ENCODE results near the gene RSRC1. TPM values are rescaled to one million over a fixed set of nuclear protein-coding genes. Genes with fewer than 3 reads are reported as not detected.

The RSRC1 gene
- polyA plus RNA-seq, 1 donor (not counting 4 experiments of a cell fraction or from before 2014, with no cell fraction given): 11.1 TPM

GRCh38 chr3:158402590-158402989 is 292.7 kb downstream of the RSRC1 start:
- H3K9ac ChIP-seq (ENCODE audit: control insufficient read depth, extremely low read depth, insufficient read depth, low read length): no peak overlapping the region
- H3K4me1 ChIP-seq (ENCODE audit: control insufficient read depth, extremely low read depth, insufficient read depth, low read length): no peaks in the 10 kb centered on the region
- FAIRE-seq (no peak), DNase-seq (ENCODE audit: low read depth, low spot score) (no peak)
- H3K27me3 ChIP-seq (ENCODE audit: control insufficient read depth, extremely low read depth, insufficient read depth, low read length): no peaks in the 10 kb centered on the region
- no peak overlapping the region for H2AFZ ChIP-seq (ENCODE audit: control insufficient read depth, low read length)
- TF ChIP-seq EZH2 (IDR thresholded peaks at IDR 0.05; ENCODE audit: low read length): no peak
- TF ChIP-seq, protein P1, sequence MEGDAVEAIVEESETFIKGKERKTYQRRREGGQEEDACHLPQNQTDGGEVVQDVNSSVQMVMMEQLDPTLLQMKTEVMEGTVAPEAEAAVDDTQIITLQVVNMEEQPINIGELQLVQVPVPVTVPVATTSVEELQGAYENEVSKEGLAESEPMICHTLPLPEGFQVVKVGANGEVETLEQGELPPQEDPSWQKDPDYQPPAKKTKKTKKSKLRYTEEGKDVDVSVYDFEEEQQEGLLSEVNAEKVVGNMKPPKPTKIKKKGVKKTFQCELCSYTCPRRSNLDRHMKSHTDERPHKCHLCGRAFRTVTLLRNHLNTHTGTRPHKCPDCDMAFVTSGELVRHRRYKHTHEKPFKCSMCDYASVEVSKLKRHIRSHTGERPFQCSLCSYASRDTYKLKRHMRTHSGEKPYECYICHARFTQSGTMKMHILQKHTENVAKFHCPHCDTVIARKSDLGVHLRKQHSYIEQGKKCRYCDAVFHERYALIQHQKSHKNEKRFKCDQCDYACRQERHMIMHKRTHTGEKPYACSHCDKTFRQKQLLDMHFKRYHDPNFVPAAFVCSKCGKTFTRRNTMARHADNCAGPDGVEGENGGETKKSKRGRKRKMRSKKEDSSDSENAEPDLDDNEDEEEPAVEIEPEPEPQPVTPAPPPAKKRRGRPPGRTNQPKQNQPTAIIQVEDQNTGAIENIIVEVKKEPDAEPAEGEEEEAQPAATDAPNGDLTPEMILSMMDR (optimal IDR thresholded peaks at IDR 0.05 in 1 of 3, IDR thresholded peaks at IDR 0.05 in 1 of 3, conservative IDR thresholded peaks at IDR 0.05 in 1 of 3; ENCODE audit: extremely low read depth in 1 of 3, insufficient read depth in 2 of 3, low read length in 3 of 3): no peak
- H3K9me3 ChIP-seq (ENCODE audit: control insufficient read depth, low read depth, low read length): no peaks in the 10 kb centered on the region
- no peaks in the 10 kb centered on the region for H3K9me1 ChIP-seq (ENCODE audit: control insufficient read depth, extremely low read depth, insufficient read depth, low read length)
- dilution Hi-C loops (cut with MboI; ENCODE audit: extremely low pct_ligation_motif_present, low sequenced_read_pairs): no loop called here
- no peaks in the 10 kb centered on the region for H3K36me3 ChIP-seq (ENCODE audit: control insufficient read depth in 2 of 2, extremely low read depth in 1 of 2, insufficient read depth in 2 of 2, low read length in 2 of 2)
- no peaks in the 10 kb centered on the region for H3K79me2 ChIP-seq (ENCODE audit: control insufficient read depth, insufficient read depth, low read length)
- no peak overlapping the region for H3K4me3 ChIP-seq (ENCODE audit: control insufficient read depth in 2 of 3, extremely low read depth in 1 of 3, insufficient read depth in 2 of 3, low read depth in 1 of 3, low read length in 3 of 3)
- no peak overlapping the region for H3K27ac ChIP-seq (ENCODE audit: control insufficient read depth, insufficient read depth, low read length)
- H4K20me1 ChIP-seq (ENCODE audit: control insufficient read depth, extremely low read depth, insufficient read depth, low read length): no peaks in the 10 kb centered on the region
- H3K4me2 ChIP-seq (ENCODE audit: control insufficient read depth, extremely low read depth, insufficient read depth, low read depth, low read length): no peak overlapping the region

- DNase-seq (ENCODE audit: low read depth, low spot score) (no peak), FAIRE-seq (no peak)
- Histone ChIP-seq H3K4me2 (ENCODE audit: control insufficient read depth, extremely low read depth, insufficient read depth, low read depth, low read length) (no peak overlapping the region), H3K27me3 (ENCODE audit: control insufficient read depth, extremely low read depth, insufficient read depth, low read length) (no peaks in the 10 kb centered on the region), H2AFZ (ENCODE audit: control insufficient read depth, low read length) (no peak overlapping the region), H3K4me3 (ENCODE audit: control insufficient read depth in 2 of 3, extremely low read depth in 1 of 3, insufficient read depth in 2 of 3, low read depth in 1 of 3, low read length in 3 of 3) (no peak overlapping the region), H3K36me3 (ENCODE audit: control insufficient read depth in 2 of 2, extremely low read depth in 1 of 2, insufficient read depth in 2 of 2, low read length in 2 of 2) (no peaks in the 10 kb centered on the region), H3K9me1 (ENCODE audit: control insufficient read depth, extremely low read depth, insufficient read depth, low read length) (no peaks in the 10 kb centered on the region), H3K9ac (ENCODE audit: control insufficient read depth, extremely low read depth, insufficient read depth, low read length) (no peak overlapping the region), H3K9me3 (ENCODE audit: control insufficient read depth, low read depth, low read length) (no peaks in the 10 kb centered on the region), H3K79me2 (ENCODE audit: control insufficient read depth, insufficient read depth, low read length) (no peaks in the 10 kb centered on the region), H4K20me1 (ENCODE audit: control insufficient read depth, extremely low read depth, insufficient read depth, low read length) (no peaks in the 10 kb centered on the region), H3K4me1 (ENCODE audit: control insufficient read depth, extremely low read depth, insufficient read depth, low read length) (no peaks in the 10 kb centered on the region), H3K27ac (ENCODE audit: control insufficient read depth, insufficient read depth, low read length) (no peak overlapping the region)
- TF ChIP-seq, protein P1 (optimal IDR thresholded peaks at IDR 0.05 in 1 of 3, IDR thresholded peaks at IDR 0.05 in 1 of 3, conservative IDR thresholded peaks at IDR 0.05 in 1 of 3; ENCODE audit: extremely low read depth in 1 of 3, insufficient read depth in 2 of 3, low read length in 3 of 3): no peak
- TF ChIP-seq EZH2 (IDR thresholded peaks at IDR 0.05; ENCODE audit: low read length): no peak
- dilution Hi-C loops (cut with MboI; ENCODE audit: extremely low pct_ligation_motif_present, low sequenced_read_pairs): no loop called here
These were observed 293.1 kb downstream of the RSRC1 start for GRCh38 chr3:158403013-158403412.

Data from keratinocyte (primary cell).